IPS-NIHi7 (cell line): ENCODE measurements around the gene GSX2.
A peak's percentile ranks its signal among the peaks of the same experiment; 100 is the strongest.
"Not testable (repeated sequence)": the region's sequence is repeated elsewhere in the genome, so short reads cannot be mapped to it uniquely, and the experiment has no call there.

Experiments
- DNase-seq: peaks from one replicate; pipeline ENCODE4 v3.0.0; 2012; ENCODE audit warnings: mixed read lengths; ENCODE audit errors: extremely low spot score

GSX2 gene

GRCh38 chr4:54099748-54100574, at the start of gene GSX2:
Gene GSX2 (plus strand): TSS chr4:54100163. CDS start chr4:54100345, 182 bp downstream.
- DNase-seq = peak; percentile 33

DNA sequence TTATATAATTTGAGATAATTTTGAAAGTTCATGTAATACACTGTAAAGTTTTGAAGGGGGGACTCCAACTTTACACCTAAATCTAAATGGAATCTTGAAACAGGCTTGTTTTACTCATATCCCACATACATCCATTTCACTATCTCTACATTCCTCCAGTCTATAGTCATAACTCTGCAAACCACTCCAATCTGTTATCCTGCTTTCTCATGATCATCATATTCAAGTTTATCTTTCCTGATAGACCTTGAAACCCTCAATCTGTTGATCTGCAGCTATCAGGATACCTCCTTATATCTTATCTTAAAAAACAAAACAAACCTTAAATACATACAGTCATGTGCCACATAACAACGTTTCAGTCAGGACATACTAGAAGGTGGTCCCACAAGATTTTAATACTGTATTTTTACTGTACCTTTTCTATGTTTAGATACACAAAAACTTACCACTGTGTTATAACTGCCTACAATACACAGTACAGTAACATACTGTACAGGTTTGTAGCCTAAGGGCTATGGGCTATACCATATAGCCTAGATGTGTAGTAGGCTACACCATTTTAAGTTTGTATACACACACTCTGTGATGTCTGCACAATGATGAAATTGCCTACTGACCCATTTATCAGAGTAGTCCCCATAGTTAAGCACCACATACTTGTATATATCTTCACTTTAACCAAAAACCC, 49.6 kb upstream of the GSX2 start:
- DNase-seq = no peak

DNA sequence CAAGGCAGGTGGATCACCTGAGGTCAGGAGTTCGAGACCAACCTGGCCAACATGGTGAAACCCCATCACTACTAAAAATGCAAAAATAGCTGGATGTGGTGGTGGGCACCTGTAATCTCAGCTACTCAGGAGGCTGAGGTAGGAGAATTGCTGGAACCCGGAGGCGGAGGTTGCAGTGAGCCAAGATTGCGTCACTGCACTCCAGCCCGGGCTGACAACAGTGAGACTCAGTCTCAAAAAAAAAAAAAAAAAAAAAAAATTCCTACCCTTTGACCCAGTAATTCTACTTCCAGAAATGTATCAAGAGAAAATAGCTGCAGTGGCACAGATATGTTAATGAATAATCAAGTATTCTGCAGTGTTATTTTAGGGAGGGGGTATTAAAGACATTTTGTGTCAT, 46.6 kb upstream of the GSX2 start:
- DNase-seq = not testable (repeated sequence)

DNA sequence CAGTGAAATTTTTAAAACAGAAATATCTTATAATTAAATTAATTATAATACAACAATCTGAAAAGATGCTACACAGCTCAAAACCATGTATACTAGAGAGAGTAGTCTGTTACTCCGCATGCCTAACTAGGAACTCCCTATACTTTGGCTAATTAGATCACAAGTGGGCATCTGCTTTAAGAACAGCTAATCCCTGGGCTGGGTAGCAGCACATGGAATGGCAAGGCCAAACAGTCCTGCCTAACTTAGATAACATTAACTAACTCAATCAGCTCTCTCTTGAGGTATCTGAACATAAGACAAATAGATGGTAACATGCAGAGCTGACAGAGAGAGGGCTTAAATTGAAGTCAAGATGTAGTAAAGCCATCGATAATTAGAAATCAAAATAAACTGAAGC, 45.5 kb upstream of the GSX2 start:
- DNase-seq = no peak

GRCh38 chr4:54055494-54055893, 44.5 kb upstream of the GSX2 start:
- no peak for DNase-seq

- DNase-seq = no peak
These were observed 43.6 kb upstream of the GSX2 start for GRCh38 chr4:54056360-54056759.

DNA sequence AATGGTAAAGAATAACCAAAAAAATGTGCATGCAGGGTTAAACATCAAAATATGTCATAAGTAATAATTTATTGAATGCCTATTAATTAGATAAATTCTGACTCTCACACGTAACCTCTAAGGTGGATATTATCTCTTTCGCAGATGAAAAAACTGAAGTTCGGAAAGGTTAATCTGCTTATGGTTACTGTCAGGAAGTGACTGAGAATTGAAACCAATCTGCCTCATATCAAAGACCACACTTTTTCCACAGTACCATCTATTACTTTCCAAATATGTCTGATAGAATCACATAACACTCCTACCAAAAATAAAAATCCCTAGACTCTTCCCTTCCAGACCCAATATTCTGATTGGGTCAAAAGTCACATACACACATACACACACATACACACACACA, 41.8 kb upstream of the GSX2 start:
- no peak for DNase-seq

- no peak for DNase-seq
These were observed 39.8 kb upstream of the GSX2 start for GRCh38 chr4:54060116-54060515.

GRCh38 chr4:54061067-54061466, 38.9 kb upstream of the GSX2 start:
- DNase-seq = no peak

- DNase-seq = no peak
These were observed 38.1 kb upstream of the GSX2 start for GRCh38 chr4:54061873-54062272.

DNA sequence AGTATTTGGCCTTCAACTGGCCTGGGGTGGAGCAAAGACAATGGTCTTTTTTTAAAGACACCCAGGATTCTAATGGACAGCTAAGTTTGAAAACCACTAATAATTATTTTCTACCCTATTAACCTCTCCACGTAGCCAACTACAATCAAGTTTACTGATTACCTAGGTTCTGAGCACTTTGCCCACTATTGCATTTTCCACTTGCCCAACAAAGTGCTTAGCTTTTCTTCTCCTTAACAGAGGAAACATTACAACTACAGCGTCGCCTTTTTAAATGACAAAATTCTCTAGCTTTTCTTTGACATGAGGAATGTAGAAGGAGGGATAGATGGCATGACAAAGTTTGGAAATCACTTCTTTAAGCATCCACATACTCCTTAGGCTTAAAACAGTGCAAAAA, 37.6 kb upstream of the GSX2 start:
- DNase-seq = no peak

DNA sequence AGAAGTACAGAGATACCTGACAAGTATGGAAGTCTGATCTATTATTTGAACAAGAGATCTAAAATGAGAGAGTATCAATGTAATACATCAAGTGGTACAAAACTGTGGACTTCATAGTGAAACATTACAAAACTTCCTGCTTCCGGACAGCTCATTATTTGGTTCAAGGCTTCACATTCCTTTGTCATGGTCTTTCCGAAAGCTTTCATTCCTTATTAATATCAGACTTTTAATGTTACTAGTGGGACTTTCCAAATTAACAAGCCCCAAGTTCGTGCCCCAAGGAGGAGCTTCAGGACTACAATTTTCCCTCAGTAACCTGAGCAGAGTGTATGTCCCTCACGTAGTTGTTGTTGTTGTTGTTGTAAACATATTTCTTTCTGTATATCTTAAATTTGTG, 36.7 kb upstream of the GSX2 start:
- no peak for DNase-seq

DNA sequence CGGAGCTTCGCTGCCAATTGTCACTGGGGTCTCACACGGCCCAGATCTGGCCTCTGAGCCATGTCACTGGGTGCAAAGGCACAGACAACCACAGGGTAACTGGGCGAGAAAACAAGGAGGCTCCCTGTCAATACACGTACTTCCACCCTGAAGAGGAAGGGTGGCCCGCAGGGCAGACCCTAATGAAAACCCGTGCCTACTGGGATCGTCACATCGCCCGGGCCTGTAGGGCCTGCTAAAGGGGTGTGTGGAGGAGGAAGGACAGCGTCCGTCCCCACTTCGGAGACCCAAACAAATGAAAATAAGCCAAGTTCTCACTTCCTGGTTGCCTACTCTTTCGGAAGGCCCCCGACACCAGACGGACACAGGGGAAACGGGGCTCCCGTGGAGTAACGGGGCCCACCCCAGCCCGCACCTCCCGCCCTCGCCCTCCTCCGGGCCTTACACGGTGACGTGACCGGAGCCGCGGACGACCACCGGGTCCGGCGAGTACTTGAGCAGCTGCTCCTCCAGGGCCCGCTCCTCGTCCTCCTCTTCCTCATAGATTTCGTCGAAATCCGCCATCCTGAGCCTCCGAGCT, 36.1 kb upstream of the GSX2 start:
- DNase-seq = peak; percentile 20

GRCh38 chr4:54064317-54065111, 35.4 kb upstream of the GSX2 start, which contains the start of gene CHIC2:
Gene CHIC2 (minus strand): TSS chr4:54064605. CDS start chr4:54064300, 305 bp downstream.
- DNase-seq = peak; percentile 93

DNA sequence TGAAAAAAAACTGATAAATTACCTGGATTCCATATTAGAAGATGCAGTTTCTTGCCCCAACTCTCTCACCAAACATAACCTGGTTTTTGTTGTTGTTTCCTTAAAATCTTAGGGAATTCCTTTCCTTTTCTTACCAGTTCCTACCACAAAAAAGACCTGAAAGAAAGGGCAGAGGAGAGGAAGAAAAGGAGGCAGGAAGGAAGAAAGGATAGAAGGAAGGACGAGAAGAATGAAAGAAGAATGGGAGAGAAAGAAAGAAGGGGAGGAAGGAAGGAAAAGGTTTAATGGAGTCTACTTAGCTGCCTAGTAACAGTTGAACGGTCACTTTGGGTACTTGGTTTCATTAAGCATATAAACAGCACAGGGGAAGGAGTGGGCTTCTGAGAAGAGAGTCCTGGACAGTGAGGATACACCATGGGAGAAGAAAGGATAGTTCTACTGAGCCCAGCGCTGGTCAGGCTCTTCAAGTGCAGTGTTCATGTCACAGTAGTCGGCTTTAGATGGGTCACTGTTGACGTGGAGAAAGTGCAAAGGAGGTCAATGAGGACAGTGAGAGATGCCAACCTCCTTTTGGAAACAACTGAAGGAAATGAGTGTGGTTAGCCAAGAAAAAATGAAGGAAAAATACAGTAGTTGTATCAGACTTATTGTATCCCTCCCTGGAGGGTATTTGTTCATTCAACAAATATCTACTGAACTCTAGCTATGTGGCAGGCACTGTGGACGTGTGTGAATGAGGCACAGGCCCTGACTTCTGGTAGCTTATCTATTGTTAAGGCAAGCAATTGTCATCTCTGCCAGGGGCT, 34.5 kb upstream of the GSX2 start:
- DNase-seq = no peak

DNA sequence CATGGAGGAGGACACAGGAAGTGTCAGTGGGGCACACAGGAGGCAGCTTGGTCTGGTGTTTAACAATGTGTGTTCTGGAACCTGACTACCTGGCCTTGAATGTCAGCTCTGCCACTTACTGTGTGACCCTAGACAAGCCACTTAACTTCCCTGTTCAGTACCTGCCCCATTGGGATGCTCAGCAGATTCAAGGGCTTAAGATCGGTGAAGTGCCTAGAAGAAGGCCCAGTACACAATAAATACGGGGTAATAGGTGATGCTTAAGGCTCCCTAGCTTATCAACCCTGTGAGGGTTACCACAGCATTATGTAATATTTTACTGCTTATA, 33.9 kb upstream of the GSX2 start:
- DNase-seq = no peak

GRCh38 chr4:54066718-54067129, 33.2 kb upstream of the GSX2 start:
- DNase-seq = no peak

- no peak for DNase-seq
These were observed 32.8 kb upstream of the GSX2 start for GRCh38 chr4:54067166-54067565.

GRCh38 chr4:54073271-54073880, 26.6 kb upstream of the GSX2 start:
- DNase-seq = no peak

DNA sequence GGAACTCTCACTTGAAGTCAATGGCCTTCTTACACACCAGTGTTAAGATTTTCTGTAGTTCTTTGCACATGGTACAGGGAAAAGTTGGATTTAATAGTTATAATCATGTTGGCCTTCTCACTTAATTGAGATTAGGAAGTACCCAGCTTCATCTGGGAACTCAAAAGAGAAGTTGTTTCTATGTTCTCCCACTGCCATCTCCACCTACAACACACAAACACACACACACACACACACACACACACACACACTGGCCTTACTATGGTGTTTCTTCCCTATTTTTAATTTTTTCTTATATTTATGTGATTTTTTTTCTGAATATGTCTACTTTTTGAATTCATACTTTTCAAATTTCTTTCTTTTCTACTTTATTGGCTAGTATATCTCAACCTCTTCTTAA, 25.6 kb upstream of the GSX2 start:
- DNase-seq = no peak

DNA sequence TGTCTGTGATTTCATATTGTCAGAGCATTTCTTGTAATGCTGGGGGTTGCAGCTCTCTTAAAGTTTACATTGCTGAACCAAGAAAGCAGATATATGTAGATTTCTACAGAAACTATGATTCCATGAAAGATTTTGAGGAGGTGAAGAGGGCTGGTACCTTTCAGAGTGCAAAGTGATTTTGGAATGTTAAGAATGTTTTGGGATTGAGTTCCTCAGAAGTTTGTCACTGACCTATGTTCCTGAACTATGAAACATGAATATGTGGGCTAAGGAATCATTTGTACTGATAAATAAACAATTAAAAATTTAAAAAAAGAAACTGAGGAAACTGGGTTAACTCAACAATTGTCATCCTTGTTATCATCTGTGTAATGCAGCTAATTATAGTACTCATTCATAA, 23.3 kb upstream of the GSX2 start:
- DNase-seq = no peak
